Epithelial cell of esophagus (primary cell): ENCODE results near the gene SLC12A3.
"Not testable (repeated sequence)": the region's sequence is repeated elsewhere in the genome, so short reads cannot be mapped to it uniquely, and the experiment has no call there.

Experiments used
- DNase-seq: peaks from one replicate; pipeline ENCODE4 v3.0.0; 2010; ENCODE audit warnings: low read depth
- H3K4me3 ChIP-seq: 2 replicates; pipeline ENCODE4 v1.5.1; 2011; ENCODE audit warnings: mild to moderate bottlenecking, low read length, control low read depth
- TF ChIP-seq, protein P1 (sequence below): IDR thresholded peaks from 2 replicates; pipeline ENCODE4 v1.5.1; 2011; ENCODE audit warnings: low read depth, mild to moderate bottlenecking, low read length, control low read depth, inconsistent platforms; ENCODE audit not compliant: insufficient read depth; ENCODE audit errors: missing control alignments

SLC12A3 gene

DNA sequence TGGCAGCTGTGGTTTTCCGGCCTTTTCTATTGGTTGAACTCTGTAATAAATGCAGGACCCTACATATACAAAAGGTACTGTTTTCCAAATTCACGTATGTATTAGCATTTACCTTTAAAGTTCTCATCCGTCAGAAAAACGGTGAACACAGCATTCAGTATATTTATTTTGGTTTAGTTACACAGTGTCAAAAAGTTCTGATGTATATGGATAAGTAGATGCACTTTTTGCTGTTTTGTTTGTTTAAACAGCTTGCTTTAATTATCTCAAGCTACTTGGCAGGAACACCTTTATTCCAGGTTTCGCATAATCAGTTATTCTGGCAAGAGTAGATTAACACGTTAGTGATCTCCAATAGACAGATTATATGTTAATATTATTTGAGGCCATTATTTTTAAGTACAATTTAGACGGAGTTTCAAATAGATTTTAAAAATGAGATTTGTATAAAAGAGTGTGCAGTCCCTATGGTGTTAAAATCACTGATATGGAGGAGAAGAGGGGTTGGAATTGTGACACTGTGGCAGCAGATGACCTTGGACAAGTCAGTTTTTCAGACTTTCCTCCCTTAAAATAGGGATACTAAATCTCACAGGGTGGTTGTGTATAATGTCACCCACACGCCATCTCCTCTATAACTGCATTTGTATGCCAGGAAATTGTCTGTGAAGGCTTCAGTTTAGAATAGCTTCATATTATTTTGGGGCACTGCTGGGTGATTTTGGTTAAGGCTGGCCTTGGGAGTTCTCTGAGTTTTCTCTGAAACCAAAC is 69.0 kb downstream of the SLC12A3 start:
- no peak for DNase-seq
- TF ChIP-seq, protein P1, sequence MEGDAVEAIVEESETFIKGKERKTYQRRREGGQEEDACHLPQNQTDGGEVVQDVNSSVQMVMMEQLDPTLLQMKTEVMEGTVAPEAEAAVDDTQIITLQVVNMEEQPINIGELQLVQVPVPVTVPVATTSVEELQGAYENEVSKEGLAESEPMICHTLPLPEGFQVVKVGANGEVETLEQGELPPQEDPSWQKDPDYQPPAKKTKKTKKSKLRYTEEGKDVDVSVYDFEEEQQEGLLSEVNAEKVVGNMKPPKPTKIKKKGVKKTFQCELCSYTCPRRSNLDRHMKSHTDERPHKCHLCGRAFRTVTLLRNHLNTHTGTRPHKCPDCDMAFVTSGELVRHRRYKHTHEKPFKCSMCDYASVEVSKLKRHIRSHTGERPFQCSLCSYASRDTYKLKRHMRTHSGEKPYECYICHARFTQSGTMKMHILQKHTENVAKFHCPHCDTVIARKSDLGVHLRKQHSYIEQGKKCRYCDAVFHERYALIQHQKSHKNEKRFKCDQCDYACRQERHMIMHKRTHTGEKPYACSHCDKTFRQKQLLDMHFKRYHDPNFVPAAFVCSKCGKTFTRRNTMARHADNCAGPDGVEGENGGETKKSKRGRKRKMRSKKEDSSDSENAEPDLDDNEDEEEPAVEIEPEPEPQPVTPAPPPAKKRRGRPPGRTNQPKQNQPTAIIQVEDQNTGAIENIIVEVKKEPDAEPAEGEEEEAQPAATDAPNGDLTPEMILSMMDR = no peak
- peak overlapping the region; percentile 97 for H3K4me3 ChIP-seq

- not testable (repeated sequence) for DNase-seq
- H3K4me3 ChIP-seq = peak overlapping the region; percentile 97
Observed at GRCh38 chr16:56934599-56935145, 69.7 kb downstream of the SLC12A3 start.

GRCh38 chr16:56935201-56935600 is 70.2 kb downstream of the SLC12A3 start:
- no peak for DNase-seq
- TF ChIP-seq, protein P1 = no peak
- H3K4me3 ChIP-seq = no peak overlapping the region

DNA sequence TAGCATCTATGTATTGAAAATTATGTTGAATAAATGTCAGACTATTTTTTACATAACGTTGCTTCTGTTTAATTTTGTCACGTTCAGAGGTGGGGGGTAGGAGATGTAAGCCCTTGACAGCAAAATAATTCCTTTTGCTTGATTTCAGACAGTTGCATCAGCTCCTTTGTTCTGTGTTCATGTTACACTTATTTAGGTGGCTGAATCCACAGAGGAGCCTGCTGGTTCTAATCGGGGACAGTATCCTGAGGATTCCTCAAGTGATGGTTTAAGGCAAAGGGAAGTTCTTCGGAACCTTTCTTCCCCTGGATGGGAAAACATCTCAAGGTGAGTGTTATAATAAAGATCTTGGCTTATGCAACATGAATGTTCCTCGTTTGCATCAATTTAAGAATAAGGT is 71.5 kb downstream of the SLC12A3 start:
- TF ChIP-seq, protein P1 = no peak
- DNase-seq = no peak
- no peak overlapping the region for H3K4me3 ChIP-seq

DNA sequence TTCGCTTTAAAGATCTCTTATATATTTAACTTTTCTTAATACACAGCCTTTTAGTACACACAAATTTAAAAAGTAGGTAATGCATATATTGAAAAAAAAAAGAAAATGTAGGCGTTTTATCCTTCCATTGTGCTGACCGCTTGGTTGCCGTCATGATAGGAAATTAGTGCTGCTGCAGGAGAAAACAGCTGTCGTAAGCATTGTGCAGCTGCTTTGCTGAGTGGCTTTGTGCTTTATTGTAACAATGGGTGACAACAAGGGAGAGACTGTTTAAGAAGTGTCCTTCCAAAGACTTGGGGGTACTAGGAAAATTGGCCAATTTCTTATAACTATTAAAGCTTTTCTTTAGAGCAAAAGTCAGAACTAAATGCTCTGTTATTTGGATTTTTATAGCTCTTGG is 71.9 kb downstream of the SLC12A3 start:
- H3K4me3 ChIP-seq = no peak overlapping the region
- TF ChIP-seq, protein P1 = no peak
- DNase-seq = no peak

- H3K4me3 ChIP-seq = no peak overlapping the region
- TF ChIP-seq, protein P1 = no peak
- DNase-seq = no peak
Observed at GRCh38 chr16:56938664-56939513, 73.9 kb downstream of the SLC12A3 start.

- no peak for DNase-seq
- no peak overlapping the region for H3K4me3 ChIP-seq
Observed at GRCh38 chr16:56939801-56940200, 74.8 kb downstream of the SLC12A3 start.

More at GRCh38 chr16:56939801-56940200, 74.8 kb downstream of the SLC12A3 start:
- TF ChIP-seq, protein P1 = no peak
